Measurements from ENCODE around the gene SLC8A2. TPM values are rescaled to one million over a fixed set of nuclear protein-coding genes. Genes with fewer than 3 reads are reported as not detected.

The SLC8A2 gene
- total RNA-seq, 1 experiment from 2014 or later = 11.3 TPM

DNA sequence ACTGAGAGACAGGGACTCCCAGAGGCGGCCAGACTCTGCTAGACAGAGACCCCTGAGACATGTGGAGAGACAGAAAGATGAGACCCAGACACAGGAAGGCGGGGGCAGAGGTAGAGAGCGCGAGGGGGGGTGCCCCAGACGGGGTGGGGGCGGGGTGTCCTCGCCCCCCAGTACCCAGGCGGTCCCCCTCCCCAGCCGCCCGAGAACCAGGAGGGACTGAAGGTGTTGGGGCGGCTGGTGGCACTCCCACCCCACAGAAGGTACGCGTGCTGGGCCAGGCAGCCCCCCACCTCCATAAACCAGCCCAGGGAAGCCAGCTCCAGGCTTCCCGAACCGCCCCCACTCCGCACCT lies 336 bp downstream of the SLC8A2 start:
- peaks cover 19 to 39% of the 10 kb centered on the region in 2 experiments for H3K4me1 Mint-ChIP-seq
- Histone ChIP-seq H4K5ac (ENCODE audit: insufficient read length, low read depth, low read length) (no peak overlapping the region), H3K4me2 (ENCODE audit: insufficient read depth, insufficient read length, low read length) (peak overlapping the region; percentile 82), H2BK20ac (ENCODE audit: low read depth, low read length, poor library complexity, severe bottlenecking) (no peak overlapping the region), H3K56ac (ENCODE audit: insufficient read length, low read depth, low read length) (no peak overlapping the region), H3K4ac (ENCODE audit: low read depth, low read length) (no peak overlapping the region), H2AK5ac (ENCODE audit: insufficient read length, low read length) (no peak overlapping the region), H3K18ac (ENCODE audit: insufficient read length, low read depth, low read length) (no peak overlapping the region), H3K4me1 (ENCODE audit: insufficient read depth, low read length) (peaks cover 7% of the 10 kb centered on the region; the same call in 1 of the 2 replicates), H3T11ph (ENCODE audit: low read length) (no peak overlapping the region), H3K14ac (ENCODE audit: insufficient read depth, low read length) (no peak overlapping the region; the same call in 1 of the 2 replicates), H3K79me2 (ENCODE audit: insufficient read depth, low read length) (no peaks in the 10 kb centered on the region; the same call in 1 of the 2 replicates), H3K27ac (ENCODE audit: insufficient read length, low read depth, low read length) (no peak overlapping the region), H3K9me3 (ENCODE audit: control insufficient read depth, low read depth, low read length) (no peaks in the 10 kb centered on the region), H2BK120ac (ENCODE audit: low read depth, low read length, poor library complexity, severe bottlenecking) (no peak overlapping the region), H3K23ac (ENCODE audit: insufficient read length, low read depth, low read length) (no peak overlapping the region), H3K79me1 (ENCODE audit: insufficient read depth, low read depth, low read length, poor library complexity, severe bottlenecking) (no peaks in the 10 kb centered on the region), H2BK15ac (ENCODE audit: low read depth, low read length) (no peak overlapping the region), H4K8ac (replicated peaks; ENCODE audit: insufficient read length, low read depth, low read length) (no peak overlapping the region), H4K20me1 (ENCODE audit: control insufficient read depth, insufficient read depth, insufficient read length) (no peaks in the 10 kb centered on the region), H3K23me2 (ENCODE audit: insufficient read length, low read depth, low read length, poor library complexity, severe bottlenecking) (peaks cover 13% of the 10 kb centered on the region), H3K9ac (ENCODE audit: extremely low read depth, insufficient read length, low read length) (no peak overlapping the region), H2BK5ac (ENCODE audit: insufficient read length, low read length) (no peak overlapping the region), H3K27me3 (ENCODE audit: insufficient read depth, low read length) (no peaks in the 10 kb centered on the region), H4K91ac (ENCODE audit: insufficient read length, low read depth, low read length) (no peak overlapping the region), H2AFZ (ENCODE audit: low read length) (no peak overlapping the region), H2BK12ac (ENCODE audit: insufficient read length, low read depth, low read length) (no peak overlapping the region)
- WGBS (ENCODE audit: extremely low coverage, insufficient read length, low lambda C conversion rate) = no CpG with 5 or more reads among the region's 16 CpGs
- H3K27ac Mint-ChIP-seq = no peak overlapping the region
- DNase-seq = no peak
- peaks cover 1 to 9% (median 4%) of the 10 kb centered on the region in 3 experiments; a peak in 6 of 7 replicates for H3K36me3 Mint-ChIP-seq (ENCODE audit: insufficient read depth in 1 of 3, low read depth in 3 of 3)
- peaks cover 25% of the 10 kb centered on the region for H3K27me3 Mint-ChIP-seq (ENCODE audit: low read depth)
- no peaks in the 10 kb centered on the region; a peak in 1 of 5 replicates for H3K9me3 Mint-ChIP-seq
- peak overlapping the region; percentile 78 to 85 for H3K4me3 Mint-ChIP-seq
- TF ChIP-seq, protein P1, sequence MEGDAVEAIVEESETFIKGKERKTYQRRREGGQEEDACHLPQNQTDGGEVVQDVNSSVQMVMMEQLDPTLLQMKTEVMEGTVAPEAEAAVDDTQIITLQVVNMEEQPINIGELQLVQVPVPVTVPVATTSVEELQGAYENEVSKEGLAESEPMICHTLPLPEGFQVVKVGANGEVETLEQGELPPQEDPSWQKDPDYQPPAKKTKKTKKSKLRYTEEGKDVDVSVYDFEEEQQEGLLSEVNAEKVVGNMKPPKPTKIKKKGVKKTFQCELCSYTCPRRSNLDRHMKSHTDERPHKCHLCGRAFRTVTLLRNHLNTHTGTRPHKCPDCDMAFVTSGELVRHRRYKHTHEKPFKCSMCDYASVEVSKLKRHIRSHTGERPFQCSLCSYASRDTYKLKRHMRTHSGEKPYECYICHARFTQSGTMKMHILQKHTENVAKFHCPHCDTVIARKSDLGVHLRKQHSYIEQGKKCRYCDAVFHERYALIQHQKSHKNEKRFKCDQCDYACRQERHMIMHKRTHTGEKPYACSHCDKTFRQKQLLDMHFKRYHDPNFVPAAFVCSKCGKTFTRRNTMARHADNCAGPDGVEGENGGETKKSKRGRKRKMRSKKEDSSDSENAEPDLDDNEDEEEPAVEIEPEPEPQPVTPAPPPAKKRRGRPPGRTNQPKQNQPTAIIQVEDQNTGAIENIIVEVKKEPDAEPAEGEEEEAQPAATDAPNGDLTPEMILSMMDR (conservative IDR thresholded peaks at IDR 0.05) = no peak

Data from H9 (cell line).